Measurements from ENCODE around the gene MEGF6. TPM values are rescaled to one million over a fixed set of nuclear protein-coding genes. Genes with fewer than 3 reads are reported as not detected.

The MEGF6 gene
- total RNA-seq, 2 donors from 2014 or later = 273 to 304 TPM

DNA sequence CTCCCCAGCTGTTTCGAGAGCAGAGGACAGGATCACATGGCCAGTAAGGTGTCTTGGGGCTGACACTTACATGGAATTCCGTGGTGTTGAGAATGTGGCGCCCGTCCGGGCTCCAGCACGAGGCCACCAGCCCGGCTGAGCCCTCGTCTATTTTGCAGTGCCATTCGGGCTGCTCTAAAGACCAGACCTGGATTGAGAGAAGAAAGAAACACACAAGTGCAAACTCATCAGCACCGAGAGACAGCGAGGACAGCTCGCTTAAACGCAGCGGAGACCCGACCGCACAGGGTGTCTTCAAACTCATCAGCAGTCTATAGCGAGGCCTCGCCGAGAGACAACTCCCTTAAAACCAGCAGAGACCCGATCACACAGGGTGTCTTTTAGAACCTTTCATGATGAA lies 35.3 kb upstream of the MEGF6 start:
- DNase-seq (ENCODE audit: low spot score) = no peak
- Histone ChIP-seq H3K27ac (no peak overlapping the region), H3K9me3 (no peaks in the 10 kb centered on the region), H3K36me3 (peaks cover 34% of the 10 kb centered on the region), H3K4me3 (no peak overlapping the region), H3K4me1 (ENCODE audit: control insufficient read depth in 1 of 2, low read depth in 2 of 2) (peaks cover 11 to 23% of the 10 kb centered on the region in 2 donors), H3K27me3 (replicated peaks; ENCODE audit: insufficient read depth) (peaks cover 7% of the 10 kb centered on the region)
- TF ChIP-seq, protein P1, sequence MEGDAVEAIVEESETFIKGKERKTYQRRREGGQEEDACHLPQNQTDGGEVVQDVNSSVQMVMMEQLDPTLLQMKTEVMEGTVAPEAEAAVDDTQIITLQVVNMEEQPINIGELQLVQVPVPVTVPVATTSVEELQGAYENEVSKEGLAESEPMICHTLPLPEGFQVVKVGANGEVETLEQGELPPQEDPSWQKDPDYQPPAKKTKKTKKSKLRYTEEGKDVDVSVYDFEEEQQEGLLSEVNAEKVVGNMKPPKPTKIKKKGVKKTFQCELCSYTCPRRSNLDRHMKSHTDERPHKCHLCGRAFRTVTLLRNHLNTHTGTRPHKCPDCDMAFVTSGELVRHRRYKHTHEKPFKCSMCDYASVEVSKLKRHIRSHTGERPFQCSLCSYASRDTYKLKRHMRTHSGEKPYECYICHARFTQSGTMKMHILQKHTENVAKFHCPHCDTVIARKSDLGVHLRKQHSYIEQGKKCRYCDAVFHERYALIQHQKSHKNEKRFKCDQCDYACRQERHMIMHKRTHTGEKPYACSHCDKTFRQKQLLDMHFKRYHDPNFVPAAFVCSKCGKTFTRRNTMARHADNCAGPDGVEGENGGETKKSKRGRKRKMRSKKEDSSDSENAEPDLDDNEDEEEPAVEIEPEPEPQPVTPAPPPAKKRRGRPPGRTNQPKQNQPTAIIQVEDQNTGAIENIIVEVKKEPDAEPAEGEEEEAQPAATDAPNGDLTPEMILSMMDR (IDR thresholded peaks at IDR 0.05) = no peak
- no peak for ATAC-seq (ENCODE audit: insufficient number of reproducible peaks, low FRiP score, low read depth)

DNA sequence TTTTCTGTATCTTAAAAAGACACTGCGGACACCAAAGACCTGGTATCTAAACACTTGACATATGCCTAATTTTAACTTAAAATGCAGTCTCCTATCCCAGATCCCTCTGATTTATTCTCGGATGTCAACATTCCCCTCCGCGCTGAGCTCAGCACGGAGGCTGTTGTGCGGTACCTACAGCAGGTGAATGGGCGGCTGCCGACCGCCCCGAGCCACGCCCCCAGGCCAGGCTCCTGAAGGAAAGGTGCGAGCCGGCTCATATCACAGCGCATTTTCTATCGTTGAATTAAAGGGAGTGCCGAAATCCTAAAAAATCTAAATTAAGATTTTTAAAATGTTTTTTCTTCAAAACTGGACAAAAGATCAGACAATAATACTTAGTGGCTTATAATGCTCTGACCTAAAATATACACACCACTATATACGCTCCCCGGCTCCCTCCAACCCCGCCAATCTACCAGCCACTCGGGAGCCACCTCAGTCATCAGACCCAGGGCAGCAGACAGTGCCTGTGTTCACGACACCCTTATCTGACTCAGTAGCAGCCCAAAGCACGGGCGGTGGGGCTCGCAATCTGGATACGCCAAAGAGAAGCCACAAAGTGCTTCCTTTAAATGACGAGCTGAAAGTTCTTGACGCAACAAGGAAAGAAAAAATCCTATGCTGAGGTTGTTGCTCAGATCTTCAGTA lies 34.5 kb upstream of the MEGF6 start:
- Histone ChIP-seq H3K9me3 (no peaks in the 10 kb centered on the region), H3K27ac (no peak overlapping the region), H3K36me3 (peaks cover 36% of the 10 kb centered on the region), H3K27me3 (replicated peaks; ENCODE audit: insufficient read depth) (no peaks in the 10 kb centered on the region), H3K4me1 (ENCODE audit: control insufficient read depth in 1 of 2, low read depth in 2 of 2) (peaks cover 5 to 15% of the 10 kb centered on the region in 2 donors), H3K4me3 (no peak overlapping the region)
- TF ChIP-seq, protein P1 (IDR thresholded peaks at IDR 0.05) = no peak
- DNase-seq (ENCODE audit: low spot score) = no peak
- ATAC-seq (ENCODE audit: insufficient number of reproducible peaks, low FRiP score, low read depth) = no peak

DNA sequence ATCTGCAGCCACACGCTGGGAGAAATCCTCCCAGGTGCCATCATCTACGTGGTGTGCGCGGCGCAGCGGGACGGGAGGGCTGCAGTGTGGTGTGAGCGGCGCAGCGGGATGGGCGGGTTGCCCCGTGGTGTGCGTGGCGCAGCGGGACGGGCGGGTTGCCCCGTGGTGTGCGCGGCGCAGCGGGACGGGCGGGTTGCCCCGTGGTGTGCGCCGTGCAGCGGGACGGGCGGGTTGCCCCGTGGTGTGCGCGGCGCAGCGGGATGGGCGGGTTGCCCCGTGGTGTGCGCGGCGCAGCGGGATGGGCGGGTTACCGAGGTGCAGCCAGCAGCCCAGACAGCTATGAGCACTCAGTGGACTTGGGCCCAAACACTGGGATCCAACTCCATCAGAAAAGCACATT lies 33.9 kb upstream of the MEGF6 start:
- peaks cover 0 to 10% of the 10 kb centered on the region in 2 donors for H3K4me1 ChIP-seq (ENCODE audit: control insufficient read depth in 1 of 2, low read depth in 2 of 2)
- no peak overlapping the region for H3K27ac ChIP-seq
- H3K27me3 ChIP-seq (replicated peaks; ENCODE audit: insufficient read depth) = no peaks in the 10 kb centered on the region
- no peak overlapping the region for H3K4me3 ChIP-seq
- H3K36me3 ChIP-seq = peaks cover 40% of the 10 kb centered on the region
- ATAC-seq (ENCODE audit: insufficient number of reproducible peaks, low FRiP score, low read depth) (no peak), DNase-seq (ENCODE audit: low spot score) (no peak)
- H3K9me3 ChIP-seq = no peaks in the 10 kb centered on the region
- TF ChIP-seq, protein P1 (IDR thresholded peaks at IDR 0.05) = no peak

DNA sequence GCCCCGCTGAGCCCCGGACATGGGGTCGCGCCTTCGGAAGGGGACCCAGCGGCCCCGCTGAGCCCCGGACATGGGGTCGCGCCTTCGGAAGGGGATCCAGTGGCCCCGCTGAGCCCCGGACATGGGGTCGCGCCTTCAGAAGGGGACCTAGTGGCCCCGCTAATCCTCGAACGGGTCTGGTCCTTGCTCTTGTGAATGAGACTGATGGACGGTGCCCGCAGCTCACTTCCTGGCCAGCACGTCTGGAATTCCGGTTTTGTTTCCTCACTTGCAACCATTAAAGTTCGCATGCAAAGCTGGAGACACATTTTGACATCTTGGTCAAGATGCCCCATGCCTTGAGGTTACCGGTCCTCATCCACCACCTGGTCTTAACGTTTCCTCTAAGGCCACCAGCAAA lies 33.0 kb upstream of the MEGF6 start:
- Histone ChIP-seq H3K27me3 (replicated peaks; ENCODE audit: insufficient read depth) (no peaks in the 10 kb centered on the region), H3K36me3 (peaks cover 44% of the 10 kb centered on the region), H3K9me3 (no peaks in the 10 kb centered on the region), H3K27ac (no peak overlapping the region), H3K4me1 (ENCODE audit: control insufficient read depth in 1 of 2, low read depth in 2 of 2) (peaks cover 0 to 6% of the 10 kb centered on the region in 2 donors), H3K4me3 (no peak overlapping the region)
- ATAC-seq (ENCODE audit: insufficient number of reproducible peaks, low FRiP score, low read depth) = no peak
- TF ChIP-seq, protein P1 (IDR thresholded peaks at IDR 0.05) = no peak
- no peak for DNase-seq (ENCODE audit: low spot score)

DNA sequence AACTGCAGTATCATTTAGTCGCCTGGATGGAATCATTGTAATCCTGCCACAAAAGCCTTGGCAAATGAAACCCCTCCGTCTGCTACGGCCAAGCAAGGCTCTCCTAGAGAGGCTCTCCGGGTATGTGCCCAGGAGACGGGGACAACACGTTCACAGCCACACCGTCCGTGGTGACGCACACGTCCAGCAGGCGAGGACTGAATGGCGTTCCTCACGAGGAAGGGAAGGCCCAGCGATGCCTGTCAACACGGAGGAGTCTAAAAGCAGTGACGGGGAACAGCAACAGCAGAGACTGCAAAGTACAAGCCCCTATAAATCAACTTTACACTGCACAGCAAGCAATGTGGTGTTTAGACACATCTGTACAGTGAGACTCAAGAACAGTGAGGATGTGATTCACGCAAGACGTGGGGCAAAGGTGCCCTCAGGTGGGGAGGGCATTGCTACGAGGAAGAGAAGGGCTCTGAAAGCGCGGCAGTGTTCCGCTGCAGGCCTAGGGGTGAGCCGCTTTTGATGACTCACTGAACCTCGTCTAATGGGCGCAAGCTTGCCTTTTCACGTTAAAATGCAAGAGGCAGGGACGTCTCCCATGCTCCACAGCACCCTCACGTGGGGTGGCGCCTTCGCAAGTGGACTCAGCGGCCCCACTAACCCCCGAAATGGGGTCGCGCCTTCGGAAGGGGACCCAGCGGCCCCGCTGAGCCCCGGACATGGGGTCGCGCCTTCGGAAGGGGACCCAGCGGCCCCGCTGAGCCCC lies 31.8 kb upstream of the MEGF6 start:
- Histone ChIP-seq H3K9me3 (no peaks in the 10 kb centered on the region), H3K36me3 (peaks cover 55% of the 10 kb centered on the region), H3K4me3 (no peak overlapping the region), H3K27ac (no peak overlapping the region), H3K4me1 (ENCODE audit: control insufficient read depth in 1 of 2, low read depth in 2 of 2) (no peaks in the 10 kb centered on the region), H3K27me3 (replicated peaks; ENCODE audit: insufficient read depth) (no peaks in the 10 kb centered on the region)
- TF ChIP-seq, protein P1 (IDR thresholded peaks at IDR 0.05) = no peak
- DNase-seq (ENCODE audit: low spot score) = no peak
- ATAC-seq (ENCODE audit: insufficient number of reproducible peaks, low FRiP score, low read depth) = no peak

Measured in thoracic aorta (tissue), 2 donors.